ENCODE results near the gene FRMD1. TPM values are rescaled to one million over a fixed set of nuclear protein-coding genes. Genes with fewer than 3 reads are reported as not detected.

The FRMD1 gene
- total and polyA plus RNA-seq, 10 of the 15 experiments (the other 5 are each of a cell fraction or from before 2014, with no cell fraction given) = not detected

DNA sequence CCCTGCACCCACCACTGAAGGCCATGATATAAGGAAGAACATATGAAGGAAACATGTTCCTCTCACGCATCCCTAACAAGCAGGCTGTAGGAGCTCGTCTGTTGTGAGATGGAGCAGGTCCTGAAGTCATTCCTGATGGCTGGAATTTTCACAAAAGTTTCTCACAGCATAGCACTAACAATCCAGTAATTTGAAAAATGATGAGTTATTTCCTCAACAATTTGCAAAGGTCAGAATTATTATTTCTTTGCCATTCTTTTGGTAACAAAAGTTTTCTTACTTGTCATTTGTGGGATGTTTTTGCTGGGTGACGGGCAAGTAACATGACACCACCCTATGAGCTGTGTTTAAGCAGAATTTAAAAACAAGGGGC lies 27.6 kb upstream of the FRMD1 start (continued):
- no peak for TF ChIP-seq ZSCAN29 (IDR thresholded peaks at IDR 0.05)

DNA sequence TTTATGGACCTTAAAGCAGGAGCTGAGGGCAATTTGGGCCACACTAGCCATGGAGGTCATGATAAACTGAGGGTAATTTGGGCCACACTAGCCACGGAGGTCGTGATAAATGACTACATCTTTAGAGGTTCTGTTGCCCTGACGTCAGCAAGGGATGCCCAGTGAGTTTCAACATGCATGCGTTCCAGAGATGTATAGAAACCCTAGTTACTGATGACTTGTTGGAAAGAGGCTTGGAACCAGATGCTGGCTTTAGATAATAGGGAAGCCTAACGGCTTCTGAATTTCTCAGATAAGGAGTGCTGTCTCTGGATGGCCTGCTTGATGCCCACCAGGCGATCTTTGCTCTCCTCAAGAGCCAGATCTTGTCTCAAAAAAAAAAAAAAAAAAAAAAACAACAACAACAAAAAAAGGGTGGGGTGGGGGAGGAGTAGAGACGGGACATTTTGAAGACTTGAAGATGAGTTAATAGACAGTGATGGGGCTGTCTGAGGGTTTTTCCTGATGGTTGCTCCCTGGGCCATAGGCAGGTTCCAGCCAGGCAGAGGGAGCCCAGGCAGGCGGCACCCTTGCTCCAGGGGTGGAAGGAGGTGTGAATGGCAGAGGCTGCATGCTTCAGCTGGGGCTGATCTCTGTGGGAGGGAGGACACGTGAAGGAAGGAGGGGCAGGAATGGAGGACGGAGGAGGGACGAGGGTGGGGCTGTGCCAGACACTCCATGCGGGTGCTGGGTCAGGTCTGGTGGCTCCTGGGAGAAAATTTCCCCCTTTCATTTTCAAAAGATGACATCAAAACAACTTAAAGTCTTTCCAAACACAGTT lies 27.0 kb upstream of the FRMD1 start:
- CTCF ChIA-PET = no interaction called here
- H3K4me2 ChIP-seq (ENCODE audit: control insufficient read depth, insufficient read depth) = no peak overlapping the region
- no peak overlapping the region for H3K27ac ChIP-seq (ENCODE audit: control insufficient read depth, insufficient read depth)
- 9% methylated on average over 12 of the region's 12 CpGs for WGBS (ENCODE audit: insufficient coverage, insufficient replicate concordance, low lambda C conversion rate, missing lambda C conversion rate)
- intact Hi-C loops (cut with micrococcal nuclease; ENCODE audit: unreplicated experiment) (no loop called here), in situ Hi-C loops (cut with MboI) (no loop called here)
- BruUV-seq (replicated peaks) = no TSS peak
- RAD21 ChIA-PET (ENCODE audit: unreplicated experiment) = no interaction called here
- H3K9ac ChIP-seq (ENCODE audit: control insufficient read depth, insufficient read depth, low read length) = no peak overlapping the region
- FAIRE-seq (no peak), DNase-seq (ENCODE audit: low read depth, low spot score) (no peak), ATAC-seq (no peak)
- no peaks in the 10 kb centered on the region; the same call in 1 of the 2 replicates for H4K20me1 ChIP-seq (ENCODE audit: control insufficient read depth, insufficient read depth)
- no peak overlapping the region for H2AFZ ChIP-seq (ENCODE audit: control insufficient read depth, low read depth, low read length)
- H3K27me3 ChIP-seq (replicated peaks in 1 of 2; ENCODE audit: control insufficient read depth in 2 of 2, insufficient read depth in 2 of 2, low read length in 1 of 2) = no peaks in the 10 kb centered on the region; a peak in 2 of 4 replicates
- no peak overlapping the region for H3K4me3 ChIP-seq
- H3K36me3 ChIP-seq (ENCODE audit: control insufficient read depth in 2 of 2, insufficient read depth in 2 of 2, low read length in 1 of 2) = no peaks in the 10 kb centered on the region
- POLR2A ChIA-PET = no interaction called here
- TF ChIP-seq BACH1 (IDR thresholded peaks at IDR 0.05; ENCODE audit: borderline replicate concordance) (no peak), TARDBP (IDR thresholded peaks at IDR 0.05; ENCODE audit: borderline replicate concordance) (no peak), POLR2AphosphoS5 (IDR thresholded peaks at IDR 0.05; ENCODE audit: low read length) (no peak), PAX5 (IDR thresholded peaks at IDR 0.05; ENCODE audit: borderline replicate concordance, low read depth, low read length) (no peak), E2F4 (IDR thresholded peaks at IDR 0.05; ENCODE audit: low read depth, low read length) (no peak), SIX5 (IDR thresholded peaks at IDR 0.05; ENCODE audit: low read depth, low read length, severe bottlenecking) (no peak), HDAC2 (IDR thresholded peaks at IDR 0.05) (no peak), KAT2A (conservative IDR thresholded peaks at IDR 0.05; ENCODE audit: control insufficient read depth, low read depth, low read length) (no peak), SMC3 (IDR thresholded peaks at IDR 0.05; ENCODE audit: borderline replicate concordance, low read length) (no peak)
- H3K79me2 ChIP-seq (ENCODE audit: control insufficient read depth, insufficient read depth, low read length) = no peaks in the 10 kb centered on the region
- H3K4me1 ChIP-seq (ENCODE audit: control insufficient read depth, insufficient read depth, low read length) = no peaks in the 10 kb centered on the region
- H3K9me3 ChIP-seq (replicated peaks; ENCODE audit: control insufficient read depth, insufficient read depth, low read length) = no peaks in the 10 kb centered on the region
- SMC1A ChIA-PET (ENCODE audit: uncharacterized antibody, unreplicated experiment) = no interaction called here
